GM12874 (cell line): ENCODE measurements around the gene COG4.

Experiments used
- CTCF ChIP-seq: IDR thresholded peaks from 2 replicates; pipeline ENCODE4 v1.5.1; 2011; ENCODE audit warnings: low read depth, mild to moderate bottlenecking, control low read depth, low read length, moderate library complexity; ENCODE audit not compliant: insufficient read depth

Gene COG4

GRCh38 chr16:70430667-70431536 lies 92.5 kb downstream of the COG4 start:
- no peak for TF ChIP-seq CTCF
